Measurements from ENCODE around the gene ANKRD33.

ANKRD33 gene

GRCh38 chr12:51913071-51914033 is 25.4 kb downstream of the ANKRD33 start:
- Histone ChIP-seq H3K9ac (ENCODE audit: low read length) (no peak overlapping the region), H3K9me3 (replicated peaks; ENCODE audit: insufficient read depth, low read length) (no peaks in the 10 kb centered on the region), H3K36me3 (replicated peaks; ENCODE audit: insufficient read depth, low read length) (no peaks in the 10 kb centered on the region), H3K4me1 (ENCODE audit: low read length) (no peaks in the 10 kb centered on the region), H4K20me1 (ENCODE audit: insufficient read depth, low read length) (no peaks in the 10 kb centered on the region), H3K79me2 (ENCODE audit: low read length) (no peaks in the 10 kb centered on the region), H3K27me3 (replicated peaks; ENCODE audit: insufficient read depth, low read length) (no peaks in the 10 kb centered on the region; the same call in 1 of the 2 replicates), H3K4me3 (ENCODE audit: low read length) (no peak overlapping the region), H2AFZ (ENCODE audit: low read length) (no peak overlapping the region), H3K27ac (ENCODE audit: low read length) (no peak overlapping the region), H3K4me2 (ENCODE audit: low read depth, low read length) (no peak overlapping the region), H3F3A (ENCODE audit: insufficient read depth, low read length) (no peaks in the 10 kb centered on the region), H3K9me2 (replicated peaks; ENCODE audit: insufficient read depth, low read length) (no peaks in the 10 kb centered on the region)
- DNase-seq = no peak
- no peak for TF ChIP-seq EZH2 (optimal IDR thresholded peaks at IDR 0.05; ENCODE audit: low read depth, low read length)
- no peak for TF ChIP-seq EZH2phosphoT487 (IDR thresholded peaks at IDR 0.05; ENCODE audit: low read length)
- TF ChIP-seq CTCF (IDR thresholded peaks at IDR 0.05; ENCODE audit: low read length) = no peak

GRCh38 chr12:51914034-51914923 is 26.4 kb downstream of the ANKRD33 start:
- Histone ChIP-seq H3K4me2 (ENCODE audit: low read depth, low read length) (no peak overlapping the region), H3K4me3 (ENCODE audit: low read length) (no peak overlapping the region), H3K36me3 (replicated peaks; ENCODE audit: insufficient read depth, low read length) (no peaks in the 10 kb centered on the region), H4K20me1 (ENCODE audit: insufficient read depth, low read length) (no peaks in the 10 kb centered on the region), H3K9me3 (replicated peaks; ENCODE audit: insufficient read depth, low read length) (no peaks in the 10 kb centered on the region), H3K27me3 (replicated peaks; ENCODE audit: insufficient read depth, low read length) (no peaks in the 10 kb centered on the region; the same call in 1 of the 2 replicates), H3K27ac (ENCODE audit: low read length) (no peak overlapping the region), H3K9ac (ENCODE audit: low read length) (no peak overlapping the region), H3K9me2 (replicated peaks; ENCODE audit: insufficient read depth, low read length) (no peaks in the 10 kb centered on the region), H2AFZ (ENCODE audit: low read length) (no peak overlapping the region), H3K79me2 (ENCODE audit: low read length) (no peaks in the 10 kb centered on the region), H3K4me1 (ENCODE audit: low read length) (no peaks in the 10 kb centered on the region), H3F3A (ENCODE audit: insufficient read depth, low read length) (no peaks in the 10 kb centered on the region)
- no peak for DNase-seq
- TF ChIP-seq EZH2phosphoT487 (IDR thresholded peaks at IDR 0.05; ENCODE audit: low read length) (no peak), EZH2 (optimal IDR thresholded peaks at IDR 0.05; ENCODE audit: low read depth, low read length) (no peak)

- H3K79me2 ChIP-seq (ENCODE audit: low read length) = no peaks in the 10 kb centered on the region
- no peaks in the 10 kb centered on the region for H3K36me3 ChIP-seq (replicated peaks; ENCODE audit: insufficient read depth, low read length)
- no peaks in the 10 kb centered on the region for H3K4me1 ChIP-seq (ENCODE audit: low read length)
- H2AFZ ChIP-seq (ENCODE audit: low read length) = no peak overlapping the region
- H3K4me3 ChIP-seq (ENCODE audit: low read length) = no peak overlapping the region
- no peaks in the 10 kb centered on the region for H3K9me2 ChIP-seq (replicated peaks; ENCODE audit: insufficient read depth, low read length)
- no peaks in the 10 kb centered on the region; the same call in 1 of the 2 replicates for H3K27me3 ChIP-seq (replicated peaks; ENCODE audit: insufficient read depth, low read length)
- no peaks in the 10 kb centered on the region for H3K9me3 ChIP-seq (replicated peaks; ENCODE audit: insufficient read depth, low read length)
- DNase-seq = no peak
- H4K20me1 ChIP-seq (ENCODE audit: insufficient read depth, low read length) = no peaks in the 10 kb centered on the region
- H3K9ac ChIP-seq (ENCODE audit: low read length) = no peak overlapping the region
- H3F3A ChIP-seq (ENCODE audit: insufficient read depth, low read length) = no peaks in the 10 kb centered on the region
- H3K4me2 ChIP-seq (ENCODE audit: low read depth, low read length) = no peak overlapping the region
- H3K27ac ChIP-seq (ENCODE audit: low read length) = no peak overlapping the region
- TF ChIP-seq EZH2phosphoT487 (IDR thresholded peaks at IDR 0.05; ENCODE audit: low read length) = no peak
- no peak for TF ChIP-seq EZH2 (optimal IDR thresholded peaks at IDR 0.05; ENCODE audit: low read depth, low read length)
- TF ChIP-seq CTCF (IDR thresholded peaks at IDR 0.05; ENCODE audit: low read length) = no peak
Measured at GRCh38 chr12:51915003-51915625, 27.2 kb downstream of the ANKRD33 start.
